Activated naive CD4-positive, alpha-beta T cell treated with anti-CD3 and anti-CD28 coated beads, Interleukin-2, amount 50 U/mL, for 72 hours (primary cell): ENCODE data around the gene TMLHE. TPM values are rescaled to one million over a fixed set of nuclear protein-coding genes. Genes with fewer than 3 reads are reported as not detected.
"Not testable (repeated sequence)": the region's sequence is repeated elsewhere in the genome, so short reads cannot be mapped to it uniquely, and the experiment has no call there.

Source experiments
- ATAC-seq, 2 donors: fragments of 150-1000 bp; cut with Tn5 transposase; 2 replicates each; pipeline ENCODE4 v1.10.0; 2021; ENCODE audit warnings: mild to moderate bottlenecking in 2 of 2, moderate library complexity in 2 of 2
- DNase-seq, 2 donors: peaks; one replicate each; pipeline ENCODE4 v3.0.0; 2021 to 2022; ENCODE audit warnings: low spot score in 2 of 2
- H3K27ac Mint-ChIP-seq, 2 donors: one replicate each; pipeline ENCODE4 v1.8.0; 2022; ENCODE audit warnings: mild to moderate bottlenecking in 2 of 2, mixed read lengths in 2 of 2
- H3K36me3 Mint-ChIP-seq, 2 donors: one replicate each; pipeline ENCODE4 v1.8.0; 2022; ENCODE audit warnings: mixed read lengths in 2 of 2
- H3K9me3 Mint-ChIP-seq, 2 donors: one replicate each; pipeline ENCODE4 v1.8.0; 2022; ENCODE audit warnings: mixed read lengths in 2 of 2
- total RNA-seq, 2 donors: library from RNA; stranded (reverse); gene quantifications; one replicate each; pipeline ENCODE4 v1.2.3, GENCODE V29; 2022

Gene TMLHE
- total RNA-seq, 2 donors from 2014 or later = 15.6 to 18.5 TPM

DNA sequence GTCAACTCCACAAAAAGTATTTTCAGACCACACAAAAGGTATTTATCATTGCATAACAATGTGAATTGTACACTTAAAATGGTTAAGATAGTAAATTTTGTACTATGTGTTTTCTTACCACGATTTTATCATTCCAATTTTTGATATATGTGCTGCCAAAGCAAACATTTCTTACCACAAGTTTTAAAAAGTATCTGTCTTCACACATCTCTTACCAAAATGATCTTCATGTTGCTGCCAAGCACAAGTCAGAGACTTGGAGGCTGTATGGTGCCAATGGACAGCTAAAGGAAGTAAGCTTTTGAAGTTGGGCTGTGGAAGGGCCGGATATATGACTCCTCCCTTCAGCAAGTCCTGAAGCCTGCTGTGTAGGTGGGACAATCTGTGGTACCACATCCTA lies 67.9 kb downstream of the TMLHE start:
- Mint-ChIP-seq H3K27ac (no peak overlapping the region), H3K36me3 (peaks cover 26 to 27% of the 10 kb centered on the region in 2 donors), H3K9me3 (peaks cover 0 to 4% of the 10 kb centered on the region in 2 donors)
- DNase-seq = no peak
- no peak for ATAC-seq

DNA sequence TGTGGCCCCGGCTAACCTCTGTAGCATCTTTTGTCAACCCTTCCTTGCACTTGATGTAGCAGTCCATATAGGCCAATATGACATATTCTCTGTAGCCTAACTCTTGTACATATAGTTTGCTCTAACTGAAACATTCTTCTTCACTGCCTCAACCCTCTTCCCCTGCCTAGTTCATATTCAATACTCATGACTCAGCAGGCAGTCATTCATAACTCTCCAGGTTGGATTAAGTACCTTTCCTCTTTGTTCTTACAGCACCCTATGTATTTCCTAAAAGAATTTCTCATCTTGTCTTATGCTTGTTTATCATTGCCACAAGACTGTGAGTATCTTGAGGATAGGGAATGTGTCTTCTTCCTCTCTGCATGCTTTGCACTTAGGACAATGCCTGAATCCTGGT lies 76.9 kb downstream of the TMLHE start:
- peaks cover 7 to 12% of the 10 kb centered on the region in 2 donors for H3K36me3 Mint-ChIP-seq
- H3K27ac Mint-ChIP-seq = no peak overlapping the region
- H3K9me3 Mint-ChIP-seq = no peaks in the 10 kb centered on the region
- DNase-seq (no peak), ATAC-seq (no peak)

DNA sequence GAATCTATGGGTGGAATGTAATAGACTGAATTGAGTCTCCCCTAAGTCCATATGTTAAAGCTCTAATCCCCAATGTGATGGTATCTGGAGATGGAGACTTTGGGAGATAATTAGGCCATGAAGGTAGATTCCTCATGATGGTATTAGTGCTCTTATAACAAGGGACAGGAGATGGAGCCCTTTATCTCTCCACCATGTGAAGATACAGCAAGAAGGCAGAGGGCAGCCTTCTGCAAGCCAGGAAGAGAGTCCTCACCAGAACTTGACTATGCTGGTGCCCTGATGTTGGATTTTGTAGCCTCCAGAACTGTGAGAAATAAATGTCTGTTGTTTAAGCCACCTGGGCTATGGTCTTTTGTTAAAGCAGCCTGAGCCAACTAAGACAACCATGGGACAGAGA lies 78.0 kb downstream of the TMLHE start:
- H3K9me3 Mint-ChIP-seq = no peaks in the 10 kb centered on the region
- DNase-seq = no peak
- H3K27ac Mint-ChIP-seq = no peak overlapping the region
- H3K36me3 Mint-ChIP-seq = peaks cover 14 to 15% of the 10 kb centered on the region in 2 donors
- ATAC-seq = no peak

DNA sequence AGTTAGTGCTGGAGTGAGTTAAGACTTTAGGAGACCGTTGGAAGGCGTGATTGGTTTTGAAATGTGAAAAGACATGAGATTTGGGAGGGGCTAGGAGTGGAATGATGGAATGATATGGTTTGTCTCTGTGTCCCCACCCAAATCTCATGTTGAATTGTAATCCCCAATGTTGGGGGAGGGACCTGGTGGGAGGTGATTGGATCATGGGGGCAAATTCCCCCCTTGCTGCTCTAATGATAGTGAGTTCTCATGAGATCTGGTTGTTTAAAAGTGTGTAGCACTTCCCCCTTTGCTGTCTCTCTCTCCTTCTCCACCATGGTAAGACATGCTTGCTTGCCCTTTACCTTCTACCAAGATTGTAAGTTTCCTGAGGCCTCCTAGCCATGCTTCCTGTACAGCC lies 85.7 kb downstream of the TMLHE start:
- Mint-ChIP-seq H3K36me3 (peaks cover 31 to 61% of the 10 kb centered on the region in 2 donors), H3K9me3 (peaks cover 12 to 16% of the 10 kb centered on the region in 2 donors)
- DNase-seq, ATAC-seq, H3K27ac Mint-ChIP-seq: not testable (repeated sequence)

DNA sequence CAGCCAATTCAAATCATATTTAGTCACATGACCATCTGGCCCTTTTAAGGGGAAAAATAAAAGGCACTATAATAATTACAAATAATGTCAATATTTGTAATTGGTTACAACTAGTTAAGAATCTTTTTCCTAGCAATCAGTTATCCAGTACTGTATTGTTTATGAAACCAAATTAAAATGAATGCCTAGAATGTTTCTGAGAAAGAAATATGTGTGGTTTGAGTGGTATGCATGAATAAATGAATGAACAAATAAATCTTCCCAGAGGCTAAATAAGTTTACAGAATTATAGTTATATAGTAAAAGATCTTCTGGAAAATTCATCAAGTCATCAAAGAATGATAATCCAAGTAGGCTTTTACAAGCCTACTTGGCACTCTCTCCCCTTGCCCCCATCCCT lies 98.5 kb downstream of the TMLHE start:
- no peak for DNase-seq
- no peak for ATAC-seq
- H3K9me3 Mint-ChIP-seq = no peaks in the 10 kb centered on the region
- H3K36me3 Mint-ChIP-seq = peaks cover 0 to 7% of the 10 kb centered on the region in 2 donors
- H3K27ac Mint-ChIP-seq = no peak overlapping the region

DNA sequence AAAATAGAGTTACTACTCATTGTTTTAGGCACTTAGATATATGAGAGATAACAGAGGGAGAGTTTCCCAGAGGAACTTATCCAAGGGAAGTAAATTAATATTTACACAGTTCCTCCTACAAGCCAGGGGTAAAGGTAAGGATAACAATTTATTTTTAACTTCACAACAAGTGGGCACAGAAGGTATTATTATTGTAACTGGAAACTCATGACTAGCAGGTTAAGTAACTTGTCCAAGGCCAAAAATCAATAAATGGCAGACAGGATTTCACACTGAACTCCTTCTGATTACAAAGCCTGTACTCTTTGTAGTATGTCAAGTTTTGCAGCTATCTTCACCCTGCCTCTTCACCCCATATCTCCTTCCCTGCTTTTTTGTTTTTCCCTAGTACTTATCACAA lies 107.5 kb downstream of the TMLHE start:
- ATAC-seq (no peak), DNase-seq (no peak)
- Mint-ChIP-seq H3K9me3 (no peaks in the 10 kb centered on the region), H3K27ac (no peak overlapping the region), H3K36me3 (no peaks in the 10 kb centered on the region)

DNA sequence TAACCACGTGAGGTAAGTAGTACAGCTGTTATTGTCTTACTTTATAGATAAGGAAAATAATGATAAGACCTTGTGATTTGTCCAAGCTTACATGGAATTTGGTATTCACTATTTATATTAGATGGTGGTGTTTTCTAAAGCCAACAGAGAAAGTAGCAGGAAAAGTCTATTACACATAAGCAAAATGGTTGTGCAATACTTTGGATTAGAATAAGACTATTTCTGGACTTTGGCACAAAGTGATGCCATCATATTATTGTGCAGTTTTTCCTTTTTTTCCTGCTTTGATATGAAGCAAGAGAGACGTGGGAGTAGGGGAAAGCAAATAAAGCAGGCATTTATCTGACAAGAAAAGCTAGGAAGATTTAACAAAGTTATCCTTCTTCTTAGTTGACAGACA lies 117.6 kb downstream of the TMLHE start:
- not testable (repeated sequence) for ATAC-seq, H3K9me3 Mint-ChIP-seq, H3K36me3 Mint-ChIP-seq, DNase-seq, H3K27ac Mint-ChIP-seq

DNA sequence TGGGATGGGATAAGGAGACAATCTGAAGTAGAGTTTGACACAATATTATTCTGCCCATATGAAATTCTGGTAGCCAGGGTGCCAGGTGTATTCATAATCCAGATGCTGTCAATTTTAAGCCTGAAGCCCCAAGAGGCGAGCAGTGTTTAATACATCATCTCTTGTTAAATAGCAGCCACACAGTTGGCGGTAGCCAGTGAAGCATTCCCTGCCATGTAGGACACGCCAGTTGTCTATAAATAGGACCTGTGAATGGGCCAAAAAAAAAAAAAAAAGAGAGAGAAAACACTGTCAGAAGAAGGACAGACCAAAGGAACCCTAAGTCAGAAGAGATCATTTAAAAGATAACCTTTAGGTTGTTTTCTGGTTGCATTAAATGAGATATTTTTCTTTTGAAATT lies 121.3 kb downstream of the TMLHE start:
- ATAC-seq, H3K36me3 Mint-ChIP-seq, H3K9me3 Mint-ChIP-seq, H3K27ac Mint-ChIP-seq, DNase-seq: not testable (repeated sequence)

DNA sequence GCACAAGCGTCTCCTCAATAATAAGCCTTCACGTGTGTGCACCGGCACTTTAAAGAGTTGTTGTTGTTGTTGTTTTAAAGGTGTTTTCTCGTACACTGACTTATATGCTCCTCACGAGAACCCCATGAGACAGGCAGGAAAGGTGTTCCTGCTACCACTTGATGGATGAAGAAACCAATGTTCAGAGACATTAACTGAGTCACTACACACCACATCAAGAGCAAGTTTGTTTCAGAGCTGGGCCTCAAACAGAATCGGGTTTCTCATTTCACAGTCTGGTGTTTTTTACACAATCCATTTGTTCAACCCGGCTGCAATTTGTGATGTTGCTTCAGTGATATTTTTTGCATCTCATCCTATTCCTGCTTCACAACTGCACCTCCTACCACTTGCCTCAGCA lies 135.6 kb downstream of the TMLHE start:
- H3K36me3 Mint-ChIP-seq, DNase-seq, H3K9me3 Mint-ChIP-seq, H3K27ac Mint-ChIP-seq: not testable (repeated sequence)
- peak; percentile 54 to 98 for ATAC-seq

DNA sequence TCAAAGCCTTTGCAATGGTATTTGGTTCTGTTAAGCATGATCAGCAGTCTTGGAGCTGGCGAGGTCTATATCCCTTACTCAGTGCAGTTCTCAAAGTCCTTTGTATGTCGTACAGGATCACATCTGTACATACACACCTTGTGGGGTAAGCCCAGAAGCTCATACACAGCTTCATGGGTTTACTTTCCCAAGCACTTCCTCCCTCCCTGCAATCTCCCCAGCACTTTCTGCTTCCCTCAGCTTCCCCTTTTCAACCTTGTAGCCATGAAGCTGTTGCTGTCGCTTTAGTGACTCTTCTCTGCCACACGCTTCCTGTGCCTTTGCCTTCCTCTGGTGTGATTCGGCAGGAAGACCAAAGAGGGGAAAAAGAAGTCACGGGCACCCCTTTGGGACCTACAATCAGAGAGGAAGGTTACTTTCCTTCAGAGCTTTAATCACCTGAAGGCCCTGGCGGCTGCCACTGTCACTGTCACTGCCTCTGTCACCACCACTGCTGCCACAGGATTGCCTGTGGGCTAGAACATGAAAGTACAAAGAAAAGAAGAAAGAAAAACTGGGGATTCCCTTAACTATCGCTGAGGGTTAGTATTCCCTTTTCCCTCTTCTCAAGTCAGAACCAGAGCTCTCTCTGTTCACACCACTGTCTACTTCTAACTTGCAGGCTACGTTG lies 146.3 kb downstream of the TMLHE start:
- not testable (repeated sequence) for H3K36me3 Mint-ChIP-seq, H3K27ac Mint-ChIP-seq, DNase-seq, H3K9me3 Mint-ChIP-seq
- ATAC-seq = peak; percentile 83 to 96

DNA sequence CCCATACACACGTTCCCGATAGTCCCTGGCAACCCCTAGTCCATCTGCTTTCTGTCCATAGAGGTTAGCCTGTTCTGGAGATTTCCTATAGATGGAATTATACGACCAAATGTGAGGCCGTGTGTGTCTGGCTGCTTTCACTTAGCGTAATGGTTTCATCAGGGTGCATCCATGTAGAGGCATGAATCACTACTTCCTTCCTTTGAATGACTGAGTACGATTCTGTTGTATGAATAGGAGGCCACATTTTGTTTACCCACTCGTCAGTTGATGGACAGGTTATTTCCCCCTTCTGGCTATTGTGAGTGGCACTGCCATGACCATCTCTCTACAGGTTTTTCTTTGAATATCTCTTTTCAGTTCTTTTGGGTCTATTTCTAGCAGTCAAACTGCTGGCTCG lies 152.3 kb downstream of the TMLHE start:
- H3K36me3 Mint-ChIP-seq, H3K27ac Mint-ChIP-seq, H3K9me3 Mint-ChIP-seq, DNase-seq: not testable (repeated sequence)
- peak; percentile 49 to 51 for ATAC-seq

DNA sequence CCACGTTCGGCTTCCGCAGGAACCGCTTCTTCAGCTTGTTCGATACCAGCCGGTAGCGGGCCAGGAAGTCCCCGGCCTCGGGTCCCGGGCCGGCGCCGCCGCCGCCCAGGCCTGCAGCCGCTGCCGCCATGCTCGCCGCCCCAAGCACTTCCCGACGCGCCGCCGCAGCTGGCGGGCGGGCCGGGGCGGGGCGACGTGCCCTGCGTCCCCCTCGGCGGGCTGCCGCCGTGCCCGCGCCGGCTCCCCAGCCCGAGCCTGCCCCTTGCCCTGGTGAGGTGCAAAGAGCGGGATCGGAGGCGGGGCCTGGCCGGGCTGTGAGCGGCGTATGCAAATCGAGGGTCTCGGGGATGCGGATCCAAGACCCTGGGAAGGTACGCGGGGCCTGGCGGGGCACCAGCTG lies 154.3 kb downstream of the TMLHE start, which contains the start of gene F8A3:
Gene F8A3 (minus strand): TSS at position 150 of the 400 bp plus-strand sequence. CDS start 20 bp downstream, at position 130.
- not testable (repeated sequence) for H3K27ac Mint-ChIP-seq, H3K9me3 Mint-ChIP-seq, H3K36me3 Mint-ChIP-seq, DNase-seq
- peak; percentile 67 to 84 for ATAC-seq

DNA sequence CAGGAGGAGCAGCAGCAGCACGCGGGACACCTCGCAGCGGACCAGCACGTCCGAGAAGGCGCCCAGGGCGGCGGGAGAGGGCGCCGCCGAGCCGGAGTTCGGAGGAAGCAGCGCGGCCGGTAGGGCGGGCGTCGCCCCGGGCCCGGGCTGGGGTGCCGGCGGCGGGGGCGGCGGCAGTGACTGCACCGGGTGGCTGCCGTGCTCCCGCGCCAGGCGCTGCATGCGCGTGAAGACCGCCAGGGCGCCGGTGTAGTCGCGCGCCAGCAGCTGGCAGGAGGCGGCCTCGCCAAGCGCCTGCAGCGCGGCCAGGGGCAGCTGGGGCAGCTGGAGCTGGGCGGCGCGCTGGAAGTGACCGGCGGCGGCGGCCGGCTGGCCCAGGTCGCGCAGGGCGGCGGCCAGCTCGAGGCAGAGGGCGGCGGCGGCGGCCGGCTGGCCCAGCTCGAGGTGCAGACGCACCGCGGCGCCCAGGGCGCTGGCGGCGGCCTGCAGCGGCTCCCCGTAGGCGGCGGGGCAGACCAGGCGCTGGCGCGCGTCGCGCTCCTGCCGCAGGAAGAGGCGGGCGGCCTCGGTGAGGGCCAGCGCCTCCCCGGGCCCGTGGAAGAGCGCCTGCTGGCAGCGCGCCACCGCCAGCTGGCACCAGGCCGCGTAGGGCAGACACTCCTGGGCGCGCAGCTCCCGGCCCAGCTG lies 154.8 kb downstream of the TMLHE start:
- ATAC-seq = peak; percentile 57 to 73
- DNase-seq = not testable (repeated sequence)

DNA sequence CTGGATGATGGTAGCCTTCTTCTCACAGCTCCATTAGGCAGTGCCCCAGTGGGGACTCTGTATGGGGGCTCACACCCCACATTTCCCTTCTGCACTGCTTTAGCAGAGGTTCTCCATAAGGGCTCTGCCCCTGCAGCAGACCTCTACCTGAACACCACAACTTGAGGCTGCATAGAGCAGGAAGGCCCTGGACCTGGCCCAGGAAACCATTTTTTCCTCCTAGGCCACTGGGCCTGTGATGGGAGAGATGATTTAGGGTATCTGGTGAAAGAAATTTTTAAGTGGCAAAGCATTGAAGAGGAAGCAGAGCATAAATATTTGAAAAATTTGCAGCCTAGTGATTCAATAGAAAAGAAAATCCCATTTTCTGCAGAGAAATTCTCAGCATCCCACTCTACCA lies 171.7 kb downstream of the TMLHE start:
- Mint-ChIP-seq H3K36me3 (peaks cover 16 to 26% of the 10 kb centered on the region in 2 donors), H3K9me3 (peaks cover 7 to 12% of the 10 kb centered on the region in 2 donors), H3K27ac (peak overlapping the region in 1 of 2 donors; percentile 14)
- DNase-seq (no peak), ATAC-seq (no peak)

More for the DNA sequence above, 154.8 kb downstream of the TMLHE start:
- not testable (repeated sequence) for H3K27ac Mint-ChIP-seq, H3K36me3 Mint-ChIP-seq, H3K9me3 Mint-ChIP-seq

Other genes with a start within 250 kb of the TMLHE start
- not detected for gene F8A2, start 230.9 kb downstream of the TMLHE start, total RNA-seq
- 10 to 100 TPM in 1 of 2 donors, 1 to 10 TPM in 1; 9.7 to 20.8 TPM for gene F8A3, start 154.3 kb downstream of the TMLHE start, total RNA-seq
- under 1 TPM; 0.25 to 0.41 TPM for gene SPRY3, start 366 bp downstream of the TMLHE start, total RNA-seq